Stimulated activated CD4-positive, alpha-beta T cell treated with anti-CD3 and anti-CD28 coated beads, Interleukin-4, amount 100 ng/mL, for 1 hour (primary cell): ENCODE data around the gene FRG2C.
"Not testable (repeated sequence)": the region's sequence is repeated elsewhere in the genome, so short reads cannot be mapped to it uniquely, and the experiment has no call there.

Experiments
- DNase-seq: peaks from one replicate; pipeline ENCODE4 v3.0.0-alpha.2; 2020

The FRG2C gene

DNA sequence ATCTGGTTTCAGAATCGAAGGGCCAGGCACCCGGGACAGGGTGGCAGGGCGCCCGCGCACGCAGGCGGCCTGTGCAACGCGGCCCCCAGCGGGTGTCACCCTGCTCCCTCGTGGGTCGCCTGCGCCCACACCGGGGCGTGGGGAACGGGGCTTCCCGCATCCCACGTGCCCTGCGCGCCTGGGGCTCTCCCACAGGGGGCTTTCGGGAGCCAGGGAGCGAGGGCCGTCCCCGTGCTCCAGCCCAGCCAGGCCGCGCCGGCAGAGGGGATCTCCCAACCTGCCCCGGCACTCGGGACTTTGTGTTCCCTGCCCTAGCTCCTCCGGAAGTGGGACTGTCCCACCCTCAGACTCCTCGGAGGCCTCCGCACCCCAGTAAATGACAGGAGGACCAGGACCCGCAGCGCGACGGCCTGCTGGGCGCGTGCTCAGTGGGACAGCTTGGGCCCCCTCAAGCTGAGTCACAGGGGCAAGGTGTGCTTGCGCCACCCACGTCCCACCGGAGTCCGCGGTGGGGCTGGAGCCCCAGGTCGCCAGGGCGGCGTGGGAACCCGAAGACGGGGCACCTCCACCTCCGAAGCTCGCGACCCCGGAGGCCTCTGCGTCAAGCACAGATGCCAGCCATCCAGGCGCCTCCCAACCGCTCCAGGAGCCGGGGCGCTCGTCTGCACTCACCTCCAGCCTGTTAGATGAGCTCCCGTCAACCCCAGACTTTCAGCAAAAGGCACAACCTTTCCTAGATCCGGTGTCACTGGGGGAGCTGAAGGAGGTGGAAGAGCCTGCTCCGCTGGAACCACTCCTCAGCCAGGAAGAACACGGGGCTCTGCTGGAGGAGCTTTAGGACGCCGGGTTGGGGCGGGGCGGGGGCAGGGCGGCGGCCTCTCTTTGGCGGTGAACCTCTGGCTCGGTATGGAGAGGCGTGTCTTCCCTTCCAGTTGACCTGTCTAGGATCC is 5.5 kb downstream of the FRG2C start:
- peak; percentile 20 for DNase-seq

GRCh38 chr3:75670298-75671286 is 6.5 kb downstream of the FRG2C start:
- DNase-seq, result not testable (repeated sequence)

GRCh38 chr3:75671287-75672139 is 7.4 kb downstream of the FRG2C start:
- DNase-seq, result not testable (repeated sequence)

GRCh38 chr3:75672140-75672775 is 8.1 kb downstream of the FRG2C start:
- not testable (repeated sequence) for DNase-seq

GRCh38 chr3:75683965-75684364 is 19.8 kb downstream of the FRG2C start:
- not testable (repeated sequence) for DNase-seq

GRCh38 chr3:75687323-75687722 is 23.2 kb downstream of the FRG2C start:
- DNase-seq, result no peak

DNA sequence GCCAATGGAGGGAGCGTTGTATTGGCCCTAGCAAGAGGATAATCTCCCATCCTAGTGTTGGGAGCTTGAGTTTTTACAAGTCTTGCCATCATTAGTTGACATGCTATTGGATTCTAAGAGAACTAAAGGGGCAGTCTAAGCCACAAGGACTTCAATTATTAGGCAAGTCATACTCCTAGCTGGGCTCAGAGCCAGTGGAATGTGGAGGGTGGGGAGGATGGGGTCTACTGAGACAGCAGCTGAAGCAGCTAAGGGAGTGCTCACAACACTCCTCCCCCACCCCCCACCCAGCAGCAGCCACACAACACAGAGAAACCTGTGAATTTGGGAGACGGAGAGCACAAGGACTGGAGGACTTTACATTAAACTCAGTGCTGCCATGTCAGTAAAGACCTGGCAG is 27.9 kb downstream of the FRG2C start:
- no peak for DNase-seq
